Ectodermal cell (in vitro differentiated cells): ENCODE measurements around the gene SCYGR2.

ENCODE experiments used
- H3K27ac ChIP-seq: 2 replicates; pipeline ENCODE4 v1.7.0; 2013; ENCODE audit warnings: mild to moderate bottlenecking, low read depth, low read length; ENCODE audit not compliant: insufficient read depth, poor library complexity, severe bottlenecking
- H3K27me3 ChIP-seq: 2 replicates; pipeline ENCODE4 v1.7.0; 2013; ENCODE audit warnings: mild to moderate bottlenecking, low read length; ENCODE audit not compliant: insufficient read depth, control insufficient read depth, poor library complexity, severe bottlenecking
- H3K36me3 ChIP-seq: one replicate; pipeline ENCODE4 v1.7.0; 2013; ENCODE audit warnings: low read length; ENCODE audit not compliant: control insufficient read depth, insufficient read depth
- H3K4me1 ChIP-seq: one replicate; pipeline ENCODE4 v1.7.0; 2013; ENCODE audit warnings: low read length; ENCODE audit not compliant: control insufficient read depth, insufficient read depth
- H3K4me3 ChIP-seq: 2 replicates; pipeline ENCODE4 v1.7.0; 2013; ENCODE audit warnings: low read depth, low read length, control low read depth; ENCODE audit not compliant: insufficient read depth
- H3K9me3 ChIP-seq: 2 replicates; pipeline ENCODE4 v1.7.0; 2013; ENCODE audit warnings: mild to moderate bottlenecking, low read length, moderate library complexity; ENCODE audit not compliant: control insufficient read depth
- WGBS, 2 experiments: methylation state at CpG; one replicate each; pipeline ENCODE4 v1.1.7; 2013; ENCODE audit warnings: missing lambda C conversion rate in 2 of 2; 5-methylcytosine and 5-hydroxymethylcytosine counted together

SCYGR2 gene

GRCh38 chr2:227623226-227623625, 24.5 kb downstream of the SCYGR2 start:
- Histone ChIP-seq H3K36me3 (no peaks in the 10 kb centered on the region), H3K9me3 (no peaks in the 10 kb centered on the region), H3K4me1 (no peaks in the 10 kb centered on the region), H3K27me3 (no peaks in the 10 kb centered on the region), H3K4me3 (no peak overlapping the region), H3K27ac (no peak overlapping the region)

- Histone ChIP-seq H3K4me1 (no peaks in the 10 kb centered on the region), H3K27me3 (no peaks in the 10 kb centered on the region), H3K36me3 (no peaks in the 10 kb centered on the region), H3K9me3 (no peaks in the 10 kb centered on the region), H3K4me3 (no peak overlapping the region), H3K27ac (no peak overlapping the region)
- 56% methylated on average over 2 of the region's 2 CpGs; no CpG with 5 or more reads in 1 of the 2 experiments for WGBS, 2 experiments
Measured at GRCh38 chr2:227625420-227625819, 26.7 kb downstream of the SCYGR2 start.

GRCh38 chr2:227626580-227627151, 28.0 kb downstream of the SCYGR2 start:
- Histone ChIP-seq H3K4me1 (no peaks in the 10 kb centered on the region), H3K9me3 (no peaks in the 10 kb centered on the region), H3K36me3 (no peaks in the 10 kb centered on the region), H3K27ac (no peak overlapping the region), H3K27me3 (no peaks in the 10 kb centered on the region), H3K4me3 (no peak overlapping the region)
- 83 to 91% methylated on average over 9 to 10 of the region's 10 CpGs for WGBS, 2 experiments

GRCh38 chr2:227627769-227628168, 29.1 kb downstream of the SCYGR2 start:
- Histone ChIP-seq H3K9me3 (no peaks in the 10 kb centered on the region), H3K4me1 (no peaks in the 10 kb centered on the region), H3K27ac (no peak overlapping the region), H3K27me3 (no peaks in the 10 kb centered on the region), H3K36me3 (no peaks in the 10 kb centered on the region), H3K4me3 (no peak overlapping the region)
- WGBS, 2 experiments = 86% methylated on average over 2 to 3 of the region's 3 CpGs

- H3K36me3 ChIP-seq = no peaks in the 10 kb centered on the region
- no peak overlapping the region for H3K27ac ChIP-seq
- 86 to 87% methylated on average over 7 of the region's 7 CpGs for WGBS, 2 experiments
- no peaks in the 10 kb centered on the region for H3K27me3 ChIP-seq
- no peaks in the 10 kb centered on the region for H3K4me1 ChIP-seq
- H3K4me3 ChIP-seq = no peak overlapping the region
- no peaks in the 10 kb centered on the region for H3K9me3 ChIP-seq
Measured at GRCh38 chr2:227629435-227629834, 30.7 kb downstream of the SCYGR2 start.

- Histone ChIP-seq H3K27ac (no peak overlapping the region), H3K9me3 (no peaks in the 10 kb centered on the region), H3K4me3 (no peak overlapping the region), H3K36me3 (no peaks in the 10 kb centered on the region), H3K4me1 (no peaks in the 10 kb centered on the region), H3K27me3 (no peaks in the 10 kb centered on the region)
- WGBS, 2 experiments = 97 to 98% methylated on average over 3 of the region's 3 CpGs
Measured at GRCh38 chr2:227630322-227630721, 31.6 kb downstream of the SCYGR2 start.

- no peak overlapping the region for H3K27ac ChIP-seq
- H3K4me3 ChIP-seq = no peak overlapping the region
- no peaks in the 10 kb centered on the region for H3K27me3 ChIP-seq
- no peaks in the 10 kb centered on the region for H3K36me3 ChIP-seq
- H3K9me3 ChIP-seq = no peaks in the 10 kb centered on the region
- WGBS, 2 experiments = 91 to 98% methylated on average over 5 of the region's 6 CpGs
- H3K4me1 ChIP-seq = no peaks in the 10 kb centered on the region
Measured at GRCh38 chr2:227632827-227633226, 34.1 kb downstream of the SCYGR2 start.

GRCh38 chr2:227634201-227634600, 35.5 kb downstream of the SCYGR2 start:
- no peak overlapping the region for H3K4me3 ChIP-seq
- H3K27me3 ChIP-seq = no peaks in the 10 kb centered on the region
- H3K9me3 ChIP-seq = no peaks in the 10 kb centered on the region
- no peaks in the 10 kb centered on the region for H3K4me1 ChIP-seq
- 96 to 97% methylated on average over 3 of the region's 3 CpGs for whole genome bisulfite sequencing, 2 experiments
- no peaks in the 10 kb centered on the region for H3K36me3 ChIP-seq
- no peak overlapping the region for H3K27ac ChIP-seq

GRCh38 chr2:227642656-227643055, 44.0 kb downstream of the SCYGR2 start:
- H3K36me3 ChIP-seq = no peaks in the 10 kb centered on the region
- WGBS, 2 experiments = 50% methylated on average over 2 of the region's 2 CpGs
- no peaks in the 10 kb centered on the region for H3K9me3 ChIP-seq
- no peak overlapping the region for H3K27ac ChIP-seq
- H3K4me1 ChIP-seq = no peaks in the 10 kb centered on the region
- no peaks in the 10 kb centered on the region for H3K27me3 ChIP-seq
- H3K4me3 ChIP-seq = no peak overlapping the region

GRCh38 chr2:227643990-227644551, 45.4 kb downstream of the SCYGR2 start:
- Histone ChIP-seq H3K4me1 (no peaks in the 10 kb centered on the region), H3K27me3 (no peaks in the 10 kb centered on the region), H3K4me3 (no peak overlapping the region), H3K9me3 (no peaks in the 10 kb centered on the region), H3K27ac (no peak overlapping the region), H3K36me3 (no peaks in the 10 kb centered on the region)
- 88 to 90% methylated on average over 5 of the region's 5 CpGs for WGBS, 2 experiments
